Stimulated activated CD8-positive, alpha-beta memory T cell treated with anti-CD3 and anti-CD28 coated beads, Interleukin-4, amount 100 ng/mL, for 1 hour (primary cell): ENCODE data around the gene RCBTB2.

ENCODE experiments used
- DNase-seq, 2 donors: peaks; one replicate each; pipeline ENCODE4 v3.0.0-alpha.2; 2020; ENCODE audit warnings: low read depth in 2 of 2, low spot score in 1 of 2

RCBTB2 gene

GRCh38 chr13:48496271-48497161 is 36.4 kb downstream of the RCBTB2 start:
- no peak for DNase-seq

GRCh38 chr13:48494874-48495273 is 38.0 kb downstream of the RCBTB2 start:
- DNase-seq: no peak

GRCh38 chr13:48493851-48494250 is 39.0 kb downstream of the RCBTB2 start:
- no peak for DNase-seq

- DNase-seq: no peak
These were observed 39.7 kb downstream of the RCBTB2 start for GRCh38 chr13:48493066-48493765.

GRCh38 chr13:48492470-48493065 is 40.3 kb downstream of the RCBTB2 start:
- DNase-seq: peak; percentile 37 to 52

- DNase-seq: no peak
These were observed 40.8 kb downstream of the RCBTB2 start for GRCh38 chr13:48492096-48492440.

GRCh38 chr13:48491423-48492095 is 41.3 kb downstream of the RCBTB2 start:
- no peak for DNase-seq

GRCh38 chr13:48490241-48490640 is 42.6 kb downstream of the RCBTB2 start:
- no peak for DNase-seq

- DNase-seq: no peak
These were observed 43.2 kb downstream of the RCBTB2 start for GRCh38 chr13:48489666-48490065.

GRCh38 chr13:48488995-48489394 is 43.9 kb downstream of the RCBTB2 start:
- no peak for DNase-seq

GRCh38 chr13:48487968-48488367 is 44.9 kb downstream of the RCBTB2 start:
- no peak for DNase-seq

GRCh38 chr13:48486836-48487235 is 46.0 kb downstream of the RCBTB2 start:
- DNase-seq: no peak

- DNase-seq: no peak
These were observed 46.5 kb downstream of the RCBTB2 start for GRCh38 chr13:48486362-48486761.

GRCh38 chr13:48485432-48485831 is 47.4 kb downstream of the RCBTB2 start:
- no peak for DNase-seq

GRCh38 chr13:48483575-48483974 is 49.3 kb downstream of the RCBTB2 start:
- no peak for DNase-seq

GRCh38 chr13:48478391-48478790 is 54.5 kb downstream of the RCBTB2 start:
- DNase-seq: no peak

GRCh38 chr13:48477191-48477855 is 55.6 kb downstream of the RCBTB2 start:
- no peak for DNase-seq

- no peak for DNase-seq
These were observed 56.2 kb downstream of the RCBTB2 start for GRCh38 chr13:48476686-48477085.

- no peak for DNase-seq
These were observed 56.7 kb downstream of the RCBTB2 start for GRCh38 chr13:48476215-48476614.

- no peak for DNase-seq
These were observed 57.6 kb downstream of the RCBTB2 start for GRCh38 chr13:48475230-48475629.
